Activated T-cell treated with anti-CD3 and anti-CD28 coated beads for 1 hour (primary cell): Measurements from ENCODE around the gene MYZAP.

Experiments
- DNase-seq: peaks from one replicate; pipeline ENCODE4 v3.0.0-alpha.2; 2020; ENCODE audit warnings: low read depth

MYZAP gene

DNA sequence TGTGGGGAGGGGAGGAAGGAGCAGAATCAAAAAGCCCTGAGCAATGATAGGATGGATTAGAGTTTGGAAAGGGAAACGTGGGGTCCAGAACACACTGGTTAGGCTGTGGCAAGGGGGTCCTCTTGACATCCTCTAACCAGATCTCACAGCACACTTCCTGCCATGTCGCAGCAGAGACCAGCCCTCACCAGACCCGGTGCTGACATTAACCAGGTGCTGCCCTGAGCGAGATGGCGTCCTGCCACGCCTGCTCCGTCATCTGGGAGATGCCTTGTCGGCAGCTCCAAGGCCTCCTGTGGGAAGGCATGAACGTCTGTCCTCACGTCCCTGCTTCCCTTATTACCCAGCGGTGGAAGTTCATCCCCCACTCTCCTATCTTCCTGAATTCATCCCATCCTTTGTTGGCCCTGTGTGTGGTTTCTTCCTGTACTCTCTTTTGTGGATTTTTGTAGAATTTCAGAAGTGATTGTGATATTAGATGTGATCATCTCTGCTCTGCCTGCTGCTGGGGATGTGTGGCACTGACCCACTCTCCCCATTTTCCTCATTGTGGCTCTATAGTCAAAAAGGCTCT is 29.4 kb upstream of the MYZAP start:
- no peak for DNase-seq

DNA sequence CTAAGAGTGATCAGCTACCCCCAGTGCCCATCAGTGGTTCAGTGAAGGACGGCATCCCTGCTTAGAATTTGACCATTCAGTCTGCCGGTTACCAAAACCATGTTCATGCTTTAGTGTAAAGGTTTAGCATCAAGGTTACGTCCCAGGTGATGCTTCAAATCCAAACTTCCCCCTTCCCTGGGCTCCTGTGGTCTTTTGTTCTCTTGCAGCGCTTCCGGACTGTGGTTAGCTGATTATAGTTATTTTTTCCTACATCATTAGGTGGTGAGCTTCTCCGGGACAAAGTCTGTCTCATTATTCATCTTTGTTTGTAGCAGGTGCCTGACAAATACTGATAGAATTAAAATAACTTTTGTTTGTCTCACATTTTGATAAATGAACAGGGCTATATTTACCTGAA is 28.3 kb upstream of the MYZAP start:
- DNase-seq = no peak

DNA sequence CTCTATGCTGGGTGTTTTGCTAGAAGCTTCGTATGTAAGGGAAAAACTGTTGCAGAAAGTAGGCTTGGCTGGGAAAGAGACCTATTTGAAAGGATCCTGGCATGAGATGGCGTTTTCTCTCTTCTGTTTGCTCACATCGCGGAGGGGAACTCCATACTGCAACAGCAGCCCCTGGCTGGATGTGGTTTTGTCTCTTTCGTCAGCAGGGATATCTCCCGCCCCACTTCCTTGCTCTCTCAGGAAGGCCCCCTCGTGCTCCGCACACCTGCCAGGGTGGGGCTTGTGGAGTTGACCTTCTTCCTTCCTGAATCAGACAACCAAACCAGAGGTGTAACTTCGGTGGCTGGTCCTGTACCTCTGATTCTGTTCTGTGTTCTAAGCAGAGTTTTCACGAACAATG is 26.4 kb upstream of the MYZAP start:
- peak; percentile 10 for DNase-seq

DNA sequence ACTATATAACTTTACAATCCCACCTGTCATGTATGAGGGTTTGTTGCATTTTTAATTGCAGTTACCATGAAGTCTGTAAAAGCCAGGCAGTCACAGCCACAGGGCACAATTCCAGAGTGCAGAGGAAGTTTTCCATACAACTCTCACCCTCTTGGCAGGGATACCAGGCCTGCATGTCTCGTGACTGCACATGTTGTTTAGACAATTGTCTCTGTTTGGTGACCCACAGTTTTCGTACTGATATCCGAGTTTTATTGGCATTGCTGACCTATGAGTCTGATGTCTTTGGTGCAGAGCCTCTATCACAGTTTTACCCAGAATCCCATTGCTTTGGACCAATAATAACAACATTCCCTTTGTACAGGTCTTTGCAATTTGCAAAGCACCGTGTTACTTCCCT is 24.9 kb upstream of the MYZAP start:
- no peak for DNase-seq

DNA sequence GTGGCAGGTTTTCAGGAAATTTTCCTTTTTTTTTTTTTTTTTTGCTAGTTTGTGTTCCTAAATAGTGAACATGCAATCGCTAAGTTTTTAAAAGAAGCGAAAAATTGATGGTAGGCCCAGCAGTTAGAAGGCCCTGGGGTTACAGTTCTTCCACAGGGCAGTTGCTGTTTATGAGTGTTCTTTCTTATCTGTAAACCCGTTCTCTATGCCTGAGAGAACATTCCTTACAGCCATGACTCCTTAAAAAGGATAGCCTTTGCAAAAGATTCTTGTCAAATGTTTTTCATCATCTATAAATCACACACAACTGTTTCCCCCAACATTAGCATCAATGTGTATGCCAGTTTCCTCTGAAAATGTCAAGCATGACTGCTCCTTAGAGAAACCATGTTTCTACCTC is 23.8 kb upstream of the MYZAP start:
- no peak for DNase-seq

DNA sequence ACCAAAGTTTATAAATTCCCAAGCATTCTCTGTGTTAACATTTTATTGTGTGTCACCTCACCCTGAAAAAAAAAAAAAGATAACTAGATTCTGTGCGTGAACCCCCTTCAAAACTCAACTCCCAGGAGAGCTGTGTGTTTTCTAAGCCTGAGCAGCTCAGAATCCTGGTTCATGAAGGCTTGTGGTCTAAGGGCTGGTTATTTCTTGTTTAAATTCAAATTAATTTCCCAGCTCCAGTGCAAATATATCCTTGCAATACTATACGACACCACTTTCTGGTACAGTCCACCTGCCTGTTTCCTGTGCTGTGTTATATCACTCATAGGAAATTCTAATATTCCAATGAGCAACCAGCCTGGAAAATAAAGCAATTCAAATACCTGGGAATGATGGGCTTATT is 23.4 kb upstream of the MYZAP start:
- no peak for DNase-seq

DNA sequence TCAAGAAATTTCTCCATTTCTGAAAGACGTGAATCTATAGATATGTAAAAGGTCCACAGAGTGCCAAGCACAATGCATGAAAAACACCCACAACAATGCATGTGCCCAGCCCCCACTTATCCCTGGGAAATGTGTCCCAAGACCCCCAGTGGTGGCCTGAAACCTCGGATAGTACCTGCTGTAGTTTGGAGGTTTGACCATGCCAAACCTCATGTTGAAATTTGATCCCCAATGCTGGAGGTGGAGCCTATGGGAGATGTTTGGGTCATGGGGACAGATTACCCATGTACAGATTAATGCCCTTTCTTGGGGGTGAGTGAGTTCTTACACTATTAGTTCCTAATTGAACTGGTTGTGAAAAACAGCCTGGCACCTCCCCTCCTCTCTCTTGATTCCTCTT is 21.4 kb upstream of the MYZAP start:
- no peak for DNase-seq

DNA sequence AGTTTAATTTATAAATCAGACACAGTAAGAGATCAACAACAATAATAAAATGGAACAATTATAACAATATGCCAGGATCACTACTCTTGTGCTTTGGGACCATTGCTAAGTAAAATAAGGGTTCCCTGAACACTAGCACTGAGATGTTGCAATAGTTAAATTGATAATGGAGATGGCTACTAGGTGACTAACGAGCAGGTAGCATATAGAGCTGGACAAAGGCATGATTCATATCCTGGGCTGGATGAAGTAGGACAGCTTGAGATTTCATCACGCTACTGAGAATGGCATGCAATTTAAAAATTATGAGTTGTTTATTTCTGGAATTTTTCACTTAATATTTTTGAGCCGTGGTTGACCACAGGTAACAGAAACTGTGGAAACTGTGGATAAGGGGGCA is 20.7 kb upstream of the MYZAP start:
- no peak for DNase-seq

DNA sequence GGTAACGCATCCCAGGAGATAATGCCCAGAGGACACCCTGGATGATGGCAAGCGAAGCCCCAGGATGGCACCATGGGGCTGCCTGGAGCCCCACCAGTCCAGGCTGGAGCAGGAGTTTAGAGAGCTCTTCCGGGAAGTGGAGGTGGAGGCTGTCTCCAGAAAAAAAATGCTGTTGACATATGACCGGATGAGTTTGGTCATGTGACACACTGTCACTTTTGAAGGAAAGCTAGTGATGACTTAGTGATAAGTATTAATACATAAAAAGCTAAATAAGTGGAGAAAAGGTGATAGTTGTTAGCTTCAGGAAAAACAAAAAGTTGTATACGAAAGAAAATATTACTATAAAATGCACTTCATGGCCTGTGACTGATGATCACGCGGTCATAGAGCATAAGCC is 20.0 kb upstream of the MYZAP start:
- DNase-seq = no peak

DNA sequence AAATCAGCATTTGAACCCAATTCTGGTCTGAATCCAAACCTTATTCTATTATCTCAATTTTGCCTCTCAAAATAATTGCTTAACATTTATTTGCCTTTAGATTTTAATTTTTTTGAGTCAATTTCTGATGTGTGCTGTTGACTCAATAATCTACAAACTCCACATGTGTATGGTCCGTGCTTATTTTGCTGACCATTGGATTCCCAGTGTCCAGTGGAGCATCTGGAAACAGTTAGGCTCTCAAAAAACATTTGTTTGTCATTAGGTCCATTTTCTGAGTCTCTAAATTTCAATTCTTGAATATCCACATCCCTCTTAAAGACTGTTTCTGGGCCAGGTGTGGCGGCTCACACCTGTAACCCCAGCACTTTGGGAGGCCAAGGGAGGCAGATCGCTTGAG is 19.2 kb upstream of the MYZAP start:
- no peak for DNase-seq

DNA sequence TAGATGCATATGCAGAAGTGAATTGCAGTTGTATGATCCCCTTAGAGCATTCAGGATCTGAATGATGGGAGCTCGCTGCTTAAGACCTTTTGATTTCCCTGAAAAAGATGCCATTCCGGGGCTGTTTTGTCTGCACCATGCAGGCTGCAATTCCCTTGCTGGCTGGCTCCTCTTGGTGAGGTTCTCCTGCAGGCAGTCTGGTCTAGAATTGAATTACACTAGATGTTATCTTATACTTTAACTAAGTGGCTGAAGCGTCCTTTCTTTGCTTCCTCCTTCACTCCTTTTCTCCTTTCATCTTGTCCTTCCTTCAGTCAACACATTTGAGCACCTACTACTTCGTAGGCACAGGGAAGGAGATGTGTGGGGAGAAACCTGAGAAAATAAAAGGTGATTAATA is 18.6 kb upstream of the MYZAP start:
- no peak for DNase-seq

DNA sequence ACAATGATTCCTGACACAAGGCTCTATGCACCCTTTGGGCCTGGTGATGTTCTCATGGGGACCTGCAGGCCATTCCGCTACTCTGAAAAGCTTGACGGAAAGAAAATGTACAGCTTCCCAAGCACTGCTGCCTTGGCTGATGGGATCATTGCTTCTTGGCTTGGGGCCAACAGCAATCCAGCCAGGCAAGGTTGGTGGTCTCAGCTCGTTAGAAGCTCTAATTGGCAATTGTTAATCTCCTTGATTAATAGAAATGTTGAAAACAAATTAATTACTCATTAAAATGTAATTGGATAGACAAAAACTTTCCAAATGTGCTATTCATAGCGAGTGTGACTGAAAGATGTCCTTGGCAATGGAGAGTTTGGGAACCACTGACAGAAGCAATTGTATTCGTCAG is 16.3 kb upstream of the MYZAP start:
- no peak for DNase-seq

DNA sequence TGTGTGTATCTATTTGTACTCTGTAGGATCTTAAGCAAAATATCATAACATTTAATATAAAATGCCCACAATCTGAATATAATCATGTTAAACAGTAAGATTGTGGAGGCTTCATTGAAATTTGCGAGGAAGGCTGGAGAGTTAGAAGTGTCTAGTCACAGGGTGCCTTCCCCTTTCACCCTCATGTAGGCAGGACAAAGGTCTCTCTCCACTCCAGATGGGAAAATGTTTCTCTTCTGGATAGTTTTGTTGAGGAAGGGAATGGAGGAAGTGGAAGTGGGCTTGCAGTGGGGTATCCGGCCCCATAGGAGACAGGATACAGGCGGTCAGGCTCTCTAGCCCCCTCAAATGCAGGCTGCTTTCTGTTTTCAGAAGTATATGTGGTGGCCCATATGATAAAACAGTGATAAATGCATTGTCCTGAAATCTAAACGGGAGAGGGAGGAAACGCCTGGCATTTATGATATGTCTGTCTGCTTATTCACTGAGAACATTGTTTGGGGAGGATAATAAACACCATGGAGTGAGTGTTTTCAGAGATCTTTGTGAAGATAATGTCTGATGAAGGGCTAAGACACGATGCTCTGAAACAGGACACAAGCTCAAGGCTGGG is 13.3 kb upstream of the MYZAP start:
- DNase-seq = no peak

DNA sequence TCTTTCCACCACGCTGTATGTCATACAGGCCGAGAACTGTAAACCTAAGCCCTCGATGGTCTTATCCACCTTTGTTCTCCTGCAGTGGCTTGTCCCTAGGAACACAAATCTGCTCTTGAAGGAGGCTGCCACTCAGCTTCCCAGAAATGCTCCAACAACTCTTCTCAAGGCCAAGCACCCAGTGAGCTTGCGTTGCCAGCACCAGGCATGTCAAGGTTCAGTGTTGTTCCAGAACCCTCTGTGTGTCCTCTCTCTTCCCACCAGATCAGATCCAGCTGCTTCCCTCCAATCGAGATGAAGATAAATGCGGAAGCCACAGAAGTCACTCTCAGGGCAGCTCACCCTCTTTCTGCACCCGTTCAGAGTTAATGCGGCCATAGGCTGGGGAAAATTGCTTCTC is 11.3 kb upstream of the MYZAP start:
- DNase-seq = no peak

DNA sequence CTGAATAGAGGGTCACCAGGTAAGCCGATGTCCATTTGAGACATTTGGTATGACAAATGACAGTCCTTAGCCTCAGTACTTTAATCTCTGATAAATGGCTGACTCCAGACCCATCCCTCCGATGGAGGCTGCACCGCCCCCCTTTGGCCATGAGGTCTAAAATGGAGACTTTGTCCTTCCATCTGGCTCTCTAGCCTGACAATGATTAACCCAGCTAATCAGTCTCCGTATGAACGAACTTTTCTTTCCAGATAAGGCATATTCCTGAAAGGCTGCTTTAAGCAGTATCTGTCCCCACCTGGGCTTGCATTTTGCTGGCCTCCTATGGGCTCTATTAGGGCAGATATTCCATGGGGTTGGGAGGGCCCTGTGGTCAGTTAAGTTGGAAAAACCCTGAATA is 10.8 kb upstream of the MYZAP start:
- no peak for DNase-seq

DNA sequence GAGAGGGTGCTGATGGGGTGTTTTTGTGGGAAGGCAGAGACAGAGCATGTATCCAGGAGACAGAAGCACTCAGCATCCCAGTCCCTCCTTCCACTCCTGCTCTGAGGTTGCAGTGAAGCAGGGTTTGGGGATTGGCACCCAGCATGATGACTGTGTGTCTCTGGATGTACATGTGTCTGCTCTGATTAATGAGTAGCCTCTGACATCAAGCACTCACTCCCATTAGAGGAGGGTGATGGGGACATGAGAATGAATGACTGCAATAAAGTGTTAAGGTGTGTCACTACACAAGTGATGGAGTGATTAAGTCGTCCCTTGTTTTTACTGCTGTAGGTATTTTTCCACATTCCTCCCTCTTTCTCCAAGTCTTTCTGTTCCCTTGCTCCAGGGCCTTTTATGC is 9.6 kb upstream of the MYZAP start:
- DNase-seq = no peak

DNA sequence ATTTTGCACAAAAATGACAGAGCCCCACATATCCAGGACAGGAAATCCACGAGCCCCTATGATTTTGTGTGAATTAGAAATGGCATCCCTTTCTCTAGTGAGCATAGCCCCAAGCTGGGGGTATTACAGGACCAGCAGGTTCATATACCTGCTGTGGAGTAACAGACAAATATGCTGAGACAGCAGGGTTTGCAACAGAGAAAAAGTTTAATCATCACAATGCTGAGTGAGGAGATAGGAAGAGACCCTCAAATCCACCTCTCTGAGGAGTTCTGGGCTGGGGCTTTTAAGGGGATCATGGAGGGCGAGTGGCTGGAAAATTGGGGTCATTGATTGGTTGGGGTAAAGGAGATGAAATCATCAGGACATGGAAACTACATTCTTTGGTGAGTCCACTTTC is 8.4 kb upstream of the MYZAP start:
- DNase-seq = no peak

DNA sequence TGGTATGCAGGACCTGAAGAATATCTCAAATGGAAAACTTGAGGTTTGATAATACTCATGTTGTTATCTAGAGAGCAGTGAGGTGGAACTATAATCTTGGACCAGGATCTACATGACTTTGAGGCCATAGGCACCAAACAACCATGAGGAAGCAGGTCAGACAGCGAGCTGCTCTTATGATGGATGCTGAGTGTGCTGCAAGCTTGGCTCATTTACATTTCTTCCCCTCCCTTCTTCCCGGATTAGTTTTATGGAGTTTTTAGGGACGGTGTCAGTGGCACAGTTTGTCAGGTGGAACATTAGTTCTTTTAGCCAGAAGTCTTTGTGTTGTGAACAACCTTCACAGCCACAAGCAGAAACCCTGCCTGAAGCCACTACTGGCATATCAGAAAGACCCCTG is 8.0 kb upstream of the MYZAP start:
- DNase-seq = no peak

DNA sequence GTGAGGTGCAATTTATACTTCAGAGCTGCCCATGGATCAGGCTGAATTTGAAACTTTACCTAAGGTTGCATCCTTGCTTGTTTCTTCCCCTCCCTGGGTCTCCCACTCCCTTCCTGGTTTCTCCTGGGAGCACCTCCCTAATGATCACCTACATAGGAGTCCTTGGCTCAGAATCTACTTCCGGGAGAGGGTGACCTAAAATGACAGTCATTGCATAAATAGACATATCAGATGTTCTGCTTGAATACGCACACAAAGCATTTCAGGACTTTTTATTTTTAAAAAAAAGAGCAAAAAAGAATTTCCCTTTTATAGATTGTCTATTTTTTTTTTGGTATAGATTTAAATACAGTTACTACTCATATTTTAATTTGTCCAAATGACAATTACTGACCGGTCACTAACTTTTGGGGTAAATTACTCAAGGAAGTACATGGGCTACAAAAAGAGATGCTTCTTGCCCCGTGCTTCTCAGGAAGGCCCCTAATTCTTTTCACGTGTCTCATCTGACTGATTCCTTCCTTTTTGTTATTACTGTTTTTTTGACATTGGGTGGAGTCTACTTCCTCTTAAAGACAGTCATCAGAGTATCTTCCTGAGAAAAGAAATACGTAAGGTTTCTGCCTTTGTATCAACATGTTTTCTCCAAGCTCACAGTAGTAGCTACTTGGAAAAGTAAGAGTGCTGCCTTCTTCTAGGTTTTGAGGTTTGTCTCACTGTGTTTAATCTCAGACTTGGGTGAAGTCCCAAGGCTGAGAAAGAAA is 4.9 kb upstream of the MYZAP start:
- DNase-seq = no peak

DNA sequence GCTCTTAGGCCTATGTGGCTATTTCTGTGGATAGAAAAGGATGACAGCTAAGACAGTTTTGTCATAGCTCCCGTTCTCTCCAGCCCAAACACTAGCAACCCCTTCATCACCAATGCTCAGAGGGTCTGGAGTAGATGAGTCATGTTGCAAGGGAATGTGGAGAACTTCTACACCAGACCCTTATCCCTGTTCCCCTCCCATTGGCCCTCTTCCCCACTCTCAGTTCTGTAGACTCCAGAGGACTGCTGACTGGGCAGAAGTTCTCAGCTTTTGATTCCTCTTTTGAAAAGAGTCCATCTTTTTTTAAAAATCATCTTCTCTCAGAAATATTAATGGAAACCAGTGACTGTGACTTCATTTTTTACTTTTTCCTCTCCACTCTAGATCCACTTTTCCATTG is 2.4 kb upstream of the MYZAP start:
- no peak for DNase-seq

DNA sequence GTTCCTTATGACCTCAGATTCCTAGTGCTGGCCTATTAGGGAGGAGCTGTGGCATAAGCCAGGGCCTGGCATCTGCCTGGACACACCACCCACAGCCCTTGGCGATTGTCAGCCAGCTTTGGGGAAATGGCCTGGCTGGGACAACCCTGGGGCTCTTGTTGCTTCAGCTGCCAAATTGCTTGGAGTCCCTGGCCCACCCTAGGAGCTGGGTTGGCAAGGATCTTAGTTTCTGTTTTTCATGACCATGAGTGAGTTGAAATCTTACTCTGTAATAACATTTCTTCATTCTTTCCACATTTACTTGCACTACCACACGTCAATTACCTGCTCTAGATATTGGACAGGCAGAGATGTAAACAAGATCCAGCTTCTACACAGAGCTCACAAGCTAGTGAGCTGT is 1.9 kb upstream of the MYZAP start:
- no peak for DNase-seq

DNA sequence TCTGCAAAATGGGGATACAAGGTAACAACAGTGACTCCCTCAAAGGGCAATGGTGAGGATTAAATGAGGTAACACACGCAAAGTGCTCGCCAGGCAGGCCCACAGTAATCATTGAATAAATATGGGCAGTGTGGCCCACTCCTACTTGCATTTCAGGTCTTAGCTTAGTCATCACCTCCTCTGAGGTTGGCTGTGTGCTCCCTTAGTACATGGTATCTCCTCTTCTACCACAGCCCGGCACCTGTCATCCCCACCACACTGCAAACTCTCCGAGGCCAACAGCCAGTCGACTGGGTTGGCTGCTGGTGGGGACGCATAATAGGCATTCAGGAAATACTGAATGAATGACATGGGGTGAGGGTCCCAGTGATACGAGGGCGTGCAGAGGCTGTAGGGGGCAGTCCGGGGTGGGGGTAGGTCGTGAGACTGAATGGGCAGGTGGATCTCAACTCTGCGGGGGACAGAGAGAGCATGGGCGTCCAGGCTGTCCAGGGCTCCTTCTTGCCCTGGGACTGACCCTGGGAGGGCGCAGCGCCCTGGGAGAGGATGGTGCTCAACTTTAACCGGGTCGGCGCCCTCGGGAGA is 375 bp upstream of the MYZAP start:
- DNase-seq = no peak

DNA sequence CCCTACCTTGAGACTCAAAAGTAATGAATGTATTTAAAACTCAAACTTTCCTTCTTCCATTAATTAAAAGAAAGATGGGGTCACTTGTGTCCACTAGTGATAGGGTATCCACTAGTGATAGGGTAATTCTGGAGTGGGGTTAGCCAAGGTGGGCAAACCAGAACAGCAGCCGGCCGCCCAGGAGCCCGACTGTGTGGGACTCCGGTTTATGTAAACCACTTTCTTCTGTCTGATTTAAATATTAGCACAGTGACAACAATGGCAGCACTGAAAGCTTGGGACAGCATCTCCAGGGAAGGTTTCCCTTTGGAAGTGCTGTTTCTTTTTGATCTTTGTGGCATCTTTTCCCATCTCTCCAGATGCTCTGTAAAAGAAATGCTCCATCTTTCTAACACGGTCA is 722 bp downstream of the MYZAP start:
- DNase-seq = no peak
